Activated T-cell treated with anti-CD3 and anti-CD28 coated beads, Interleukin-2, amount 50 U/mL, for 4 hours (primary cell): Measurements from ENCODE around the gene DNMT3B. TPM values are rescaled to one million over a fixed set of nuclear protein-coding genes. Genes with fewer than 3 reads are reported as not detected.
A peak's percentile ranks its signal among the peaks of the same experiment; 100 is the strongest.

Experiments
- ATAC-seq, 2 donors: fragments of 200-7000 bp; cut with Tn5 transposase; one replicate each; pipeline ENCODE4 v1.10.0; 2021
- DNase-seq: peaks from one replicate; pipeline ENCODE4 v3.0.0-alpha.2; 2020
- H3K27me3 Mint-ChIP-seq: one replicate; pipeline ENCODE4 v1.8.0; 2021; ENCODE audit warnings: low read depth, mixed read lengths
- H3K36me3 Mint-ChIP-seq: one replicate; pipeline ENCODE4 v1.8.0; 2022; ENCODE audit warnings: mixed read lengths; ENCODE audit not compliant: insufficient read depth
- H3K4me1 Mint-ChIP-seq: one replicate; pipeline ENCODE4 v1.8.0; 2021; ENCODE audit warnings: low read depth, mixed read lengths
- H3K4me3 Mint-ChIP-seq: one replicate; pipeline ENCODE4 v1.8.0; 2021; ENCODE audit warnings: mild to moderate bottlenecking, moderate library complexity, mixed read lengths
- H3K9me3 Mint-ChIP-seq: one replicate; pipeline ENCODE4 v1.8.0; 2021; ENCODE audit warnings: mixed read lengths
- total RNA-seq, 3 donors: library from RNA; stranded (reverse); gene quantifications; one replicate each; pipeline ENCODE4 v1.2.1, GENCODE V29; 2021

Gene DNMT3B
- total RNA-seq, 3 donors from 2014 or later = 0.63 to 1.0 (median 0.63) TPM

DNA sequence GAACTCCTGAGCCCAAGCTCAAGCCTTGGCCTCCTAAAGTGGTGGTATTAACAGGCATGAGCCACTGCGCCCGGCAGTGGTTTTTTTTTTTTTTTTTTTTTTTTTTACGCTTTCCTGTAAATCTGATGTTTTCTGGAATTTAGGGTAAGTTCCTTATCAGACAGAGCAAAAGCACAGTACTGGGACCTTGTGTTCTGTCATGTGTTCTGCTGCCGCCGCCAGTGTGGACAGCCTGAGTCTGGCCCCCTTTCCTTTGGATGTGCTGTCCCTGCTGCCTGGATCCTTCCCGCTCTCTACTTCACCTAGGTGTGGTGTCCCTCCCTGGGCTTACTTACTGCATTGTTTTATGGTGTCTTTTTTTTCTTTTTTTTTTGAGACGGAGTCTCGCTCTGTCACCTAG lies 11.7 kb downstream of the DNMT3B start:
- H3K36me3 Mint-ChIP-seq = no peaks in the 10 kb centered on the region
- H3K27me3 Mint-ChIP-seq = no peaks in the 10 kb centered on the region
- no peak overlapping the region for H3K4me3 Mint-ChIP-seq
- H3K9me3 Mint-ChIP-seq = no peaks in the 10 kb centered on the region
- H3K4me1 Mint-ChIP-seq = peaks cover 24% of the 10 kb centered on the region
- ATAC-seq (no peak), DNase-seq (no peak)

DNA sequence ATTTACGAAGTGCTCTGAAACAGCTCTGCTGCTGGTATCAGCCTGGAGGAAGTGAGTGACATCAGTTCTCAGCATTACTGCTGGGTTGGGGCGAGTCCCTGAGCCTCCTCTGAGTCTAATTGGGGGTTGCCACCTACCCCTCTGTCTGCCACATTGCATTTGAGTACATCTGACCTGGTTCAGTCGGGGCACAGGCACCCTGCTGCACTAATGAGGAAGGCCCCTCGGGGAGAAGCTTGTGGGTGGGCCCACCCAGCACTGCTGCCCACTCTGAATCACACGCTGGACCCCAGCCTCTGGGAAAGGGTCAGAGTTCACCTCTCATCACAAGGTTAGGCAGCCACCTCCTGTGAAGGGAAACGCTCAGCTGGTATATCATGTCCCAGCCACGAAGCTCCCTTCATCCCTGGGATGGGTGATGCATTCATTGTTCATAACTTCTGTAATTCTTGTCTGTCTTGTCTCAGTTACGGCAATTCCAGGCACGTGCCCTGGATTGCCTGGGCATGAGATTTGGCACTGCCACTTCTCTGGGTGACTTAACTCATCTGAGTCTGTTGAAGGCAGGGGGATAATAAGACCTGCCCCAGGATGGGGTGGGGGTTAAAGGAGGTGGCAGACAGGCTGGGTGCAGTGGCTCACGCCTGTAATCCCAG lies 13.3 kb downstream of the DNMT3B start:
- ATAC-seq (no peak), DNase-seq (no peak)
- H3K36me3 Mint-ChIP-seq = no peaks in the 10 kb centered on the region
- H3K4me3 Mint-ChIP-seq = no peak overlapping the region
- H3K27me3 Mint-ChIP-seq = no peaks in the 10 kb centered on the region
- H3K4me1 Mint-ChIP-seq = peaks cover 24% of the 10 kb centered on the region
- no peaks in the 10 kb centered on the region for H3K9me3 Mint-ChIP-seq

DNA sequence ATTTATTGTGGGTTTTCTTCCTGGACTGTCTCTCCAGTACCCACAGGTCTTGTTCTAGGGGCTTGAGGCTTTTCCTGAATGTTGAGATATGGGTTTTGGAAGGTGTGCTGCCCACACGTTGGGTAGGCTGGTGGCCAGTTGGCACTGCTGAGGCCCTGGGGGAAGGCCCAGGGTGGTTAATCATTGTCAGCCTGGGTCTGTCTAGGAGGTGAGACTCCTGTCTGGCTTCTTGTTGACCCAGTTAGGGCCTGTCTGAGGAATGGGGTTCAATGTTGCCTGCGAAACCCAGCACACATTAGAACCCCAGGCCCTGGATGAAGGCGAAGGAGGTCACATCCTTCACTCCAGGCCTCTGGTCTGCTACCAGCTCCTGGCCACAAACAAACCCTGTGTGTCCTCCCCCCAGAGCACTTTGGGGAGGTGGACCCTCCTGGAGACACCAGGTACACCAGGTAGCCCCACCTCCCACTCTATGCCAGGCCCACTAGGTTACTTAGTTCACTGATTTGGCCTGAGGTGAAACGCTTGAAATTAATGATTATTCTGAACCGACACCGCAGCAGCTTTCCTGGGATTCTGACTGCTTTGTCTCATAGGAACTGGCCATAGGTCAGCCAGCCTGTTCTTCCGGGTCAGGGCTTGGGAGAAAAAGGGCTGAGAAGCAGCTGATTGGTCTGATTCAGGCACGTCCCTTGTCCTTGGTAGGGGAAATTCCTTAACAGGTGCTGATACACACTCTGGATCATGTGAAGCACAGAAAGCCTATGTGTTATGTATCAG lies 15.2 kb downstream of the DNMT3B start:
- Mint-ChIP-seq H3K4me1 (peaks cover 5% of the 10 kb centered on the region), H3K27me3 (no peaks in the 10 kb centered on the region), H3K36me3 (no peaks in the 10 kb centered on the region), H3K9me3 (no peaks in the 10 kb centered on the region), H3K4me3 (no peak overlapping the region)
- DNase-seq = no peak
- ATAC-seq = no peak

DNA sequence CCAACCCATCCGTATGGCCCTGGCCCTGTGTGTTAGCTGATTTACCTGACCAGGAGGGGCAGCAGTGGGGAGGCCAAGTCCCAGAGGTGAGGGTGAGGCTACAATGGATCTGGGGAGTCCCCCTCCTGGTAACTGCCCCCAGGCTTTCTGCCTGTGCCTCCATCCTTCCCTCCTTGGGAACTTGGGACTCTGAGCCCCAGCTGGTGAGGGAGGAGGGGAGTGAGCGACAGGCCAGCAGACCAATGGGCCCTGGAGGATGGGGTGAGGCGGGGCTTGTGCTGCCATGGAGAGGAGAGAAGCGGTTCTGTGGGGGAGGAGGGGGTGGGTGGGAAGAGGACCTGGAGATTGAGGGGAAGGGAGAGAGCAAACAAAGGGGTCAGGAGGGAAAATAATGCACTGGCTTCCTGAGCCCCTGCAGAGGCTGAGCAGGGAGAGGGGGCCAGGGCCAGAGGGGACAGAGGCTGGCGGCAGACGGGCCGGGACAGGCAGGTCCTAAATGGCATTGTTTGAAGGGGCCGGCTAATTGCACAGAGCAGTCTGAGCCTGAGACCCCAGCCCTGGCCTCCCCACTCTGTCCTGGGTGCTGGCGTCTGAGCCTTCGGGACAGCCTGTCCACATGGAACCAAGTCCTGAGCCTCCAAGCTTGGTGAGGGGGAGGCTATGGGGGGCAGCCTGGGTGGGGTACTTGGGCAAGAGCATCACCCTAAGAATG lies 17.5 kb downstream of the DNMT3B start:
- DNase-seq = no peak
- Mint-ChIP-seq H3K4me1 (peaks cover 2% of the 10 kb centered on the region), H3K4me3 (no peak overlapping the region), H3K36me3 (no peaks in the 10 kb centered on the region), H3K9me3 (no peaks in the 10 kb centered on the region), H3K27me3 (no peaks in the 10 kb centered on the region)
- no peak for ATAC-seq

DNA sequence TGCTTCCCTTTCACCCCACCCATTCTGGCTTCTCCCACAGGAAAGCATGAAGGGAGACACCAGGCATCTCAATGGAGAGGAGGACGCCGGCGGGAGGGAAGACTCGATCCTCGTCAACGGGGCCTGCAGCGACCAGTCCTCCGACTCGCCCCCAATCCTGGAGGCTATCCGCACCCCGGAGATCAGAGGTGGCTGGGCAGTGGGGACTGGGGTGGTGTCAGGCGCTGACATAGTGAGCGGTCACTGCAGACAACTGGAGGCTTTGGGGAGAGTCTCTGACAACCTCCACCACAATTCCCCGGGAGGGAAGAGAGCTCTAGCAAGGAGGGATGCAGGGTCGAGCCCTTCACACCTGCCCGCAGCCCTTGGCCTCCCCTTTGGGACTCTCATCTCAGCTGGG lies 18.1 kb downstream of the DNMT3B start:
- Mint-ChIP-seq H3K4me3 (no peak overlapping the region), H3K27me3 (no peaks in the 10 kb centered on the region), H3K36me3 (no peaks in the 10 kb centered on the region), H3K4me1 (peaks cover 2% of the 10 kb centered on the region), H3K9me3 (no peaks in the 10 kb centered on the region)
- ATAC-seq (no peak), DNase-seq (no peak)

DNA sequence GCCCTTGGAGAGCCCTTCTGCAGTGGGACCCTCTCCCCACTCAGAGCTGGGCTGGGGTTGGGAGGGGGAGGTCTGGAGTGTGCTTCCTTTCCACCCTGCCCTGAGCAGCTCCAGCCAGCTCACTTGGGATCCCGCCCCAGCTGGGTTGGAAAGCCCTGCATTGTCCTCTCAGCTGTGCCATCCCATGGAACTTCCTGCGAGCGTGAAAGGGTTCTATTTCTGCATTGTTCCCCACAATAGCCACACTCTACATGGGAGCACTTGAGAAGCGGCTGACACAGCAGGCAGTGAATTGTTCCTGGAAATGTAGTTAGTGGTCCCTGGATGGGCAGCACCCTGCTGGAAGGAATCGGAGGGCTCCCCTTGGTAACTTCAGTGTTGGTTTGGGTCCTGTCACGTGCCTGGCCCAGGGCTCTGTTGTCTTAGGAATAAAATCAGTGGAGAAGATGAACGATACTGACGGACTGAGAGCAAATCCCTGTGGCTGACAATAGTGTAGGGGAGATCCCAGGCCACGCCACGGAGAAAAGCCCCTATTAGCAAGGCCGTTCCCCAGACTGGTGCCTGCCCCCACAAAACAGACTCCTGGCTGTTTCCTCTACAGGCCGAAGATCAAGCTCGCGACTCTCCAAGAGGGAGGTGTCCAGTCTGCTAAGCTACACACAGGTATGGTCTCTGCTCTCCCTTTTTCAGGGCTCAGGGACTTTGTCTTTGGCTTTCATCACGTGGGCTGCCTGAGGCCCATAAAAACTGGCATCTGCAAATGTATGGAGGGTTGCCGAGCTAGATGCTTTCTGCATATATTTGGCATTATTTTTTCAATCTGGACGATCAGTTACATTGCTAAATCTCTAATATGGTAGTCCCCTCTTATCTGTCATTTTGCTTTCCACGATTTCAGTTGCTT lies 18.8 kb downstream of the DNMT3B start:
- ATAC-seq = no peak
- H3K4me3 Mint-ChIP-seq = no peak overlapping the region
- no peaks in the 10 kb centered on the region for H3K36me3 Mint-ChIP-seq
- no peak for DNase-seq
- H3K4me1 Mint-ChIP-seq = peaks cover 2% of the 10 kb centered on the region
- no peaks in the 10 kb centered on the region for H3K9me3 Mint-ChIP-seq
- no peaks in the 10 kb centered on the region for H3K27me3 Mint-ChIP-seq

DNA sequence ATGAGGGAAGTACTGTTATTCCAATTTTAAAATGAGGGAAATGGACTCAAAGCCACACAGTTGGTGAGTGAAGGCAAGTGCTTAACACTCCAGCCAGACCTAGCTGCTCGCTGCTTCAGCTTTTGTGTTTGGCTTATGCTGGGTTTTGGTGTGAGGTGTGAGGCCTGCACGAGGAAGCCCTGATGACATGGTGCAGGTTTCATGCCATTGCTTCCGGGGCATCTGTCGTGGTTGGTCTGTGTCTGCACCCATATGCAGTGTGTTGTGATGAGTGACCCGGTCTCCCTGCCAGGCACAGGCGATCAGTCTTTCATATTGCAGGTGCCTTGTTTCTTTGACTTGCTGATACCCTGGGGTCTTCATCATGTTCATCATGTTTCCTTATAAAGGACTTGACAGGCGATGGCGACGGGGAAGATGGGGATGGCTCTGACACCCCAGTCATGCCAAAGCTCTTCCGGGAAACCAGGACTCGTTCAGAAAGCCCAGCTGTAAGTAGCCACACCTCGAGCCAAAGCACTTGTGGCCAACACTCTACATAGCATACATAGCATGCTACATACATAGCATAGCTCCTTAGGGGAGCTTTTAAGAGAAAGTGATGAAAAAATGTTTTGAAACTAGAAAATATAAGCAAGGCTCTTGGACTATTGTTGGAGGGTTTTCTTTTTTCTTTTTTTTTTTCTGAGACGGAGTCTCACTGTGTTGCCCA lies 22.3 kb downstream of the DNMT3B start:
- no peak overlapping the region for H3K4me3 Mint-ChIP-seq
- no peaks in the 10 kb centered on the region for H3K36me3 Mint-ChIP-seq
- H3K4me1 Mint-ChIP-seq = no peaks in the 10 kb centered on the region
- no peaks in the 10 kb centered on the region for H3K9me3 Mint-ChIP-seq
- DNase-seq (no peak), ATAC-seq (no peak)
- no peaks in the 10 kb centered on the region for H3K27me3 Mint-ChIP-seq

DNA sequence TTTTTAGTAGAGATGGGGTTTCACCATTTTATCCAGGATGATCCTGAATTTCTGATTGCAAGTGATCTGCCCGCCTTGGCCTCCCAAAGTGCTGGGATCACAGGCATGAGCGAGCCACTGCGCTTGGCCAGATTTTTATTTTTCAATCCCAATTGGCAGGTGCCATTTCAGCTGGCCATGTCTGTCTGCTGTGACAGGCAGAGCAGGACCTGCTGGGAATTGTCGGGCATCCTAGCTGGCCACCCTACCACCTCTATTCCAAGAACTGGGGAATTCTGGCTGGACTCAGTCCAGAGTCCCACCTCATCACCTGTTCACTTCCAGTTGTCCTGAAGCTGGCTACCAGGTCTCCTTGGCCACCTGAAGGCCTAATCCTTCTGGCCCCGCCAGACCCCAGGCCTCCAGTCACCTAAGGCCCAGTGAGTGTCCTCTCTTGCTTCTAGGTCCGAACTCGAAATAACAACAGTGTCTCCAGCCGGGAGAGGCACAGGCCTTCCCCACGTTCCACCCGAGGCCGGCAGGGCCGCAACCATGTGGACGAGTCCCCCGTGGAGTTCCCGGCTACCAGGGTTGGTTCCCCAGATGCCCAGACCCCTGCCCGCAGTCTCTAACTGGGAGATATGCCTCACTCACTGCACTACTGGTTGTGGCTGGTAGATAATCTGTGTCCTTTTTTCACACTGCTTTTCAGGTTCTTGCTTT lies 24.0 kb downstream of the DNMT3B start:
- Mint-ChIP-seq H3K36me3 (no peaks in the 10 kb centered on the region), H3K4me1 (peaks cover 2% of the 10 kb centered on the region), H3K4me3 (no peak overlapping the region), H3K27me3 (no peaks in the 10 kb centered on the region), H3K9me3 (no peaks in the 10 kb centered on the region)
- ATAC-seq (no peak), DNase-seq (no peak)

DNA sequence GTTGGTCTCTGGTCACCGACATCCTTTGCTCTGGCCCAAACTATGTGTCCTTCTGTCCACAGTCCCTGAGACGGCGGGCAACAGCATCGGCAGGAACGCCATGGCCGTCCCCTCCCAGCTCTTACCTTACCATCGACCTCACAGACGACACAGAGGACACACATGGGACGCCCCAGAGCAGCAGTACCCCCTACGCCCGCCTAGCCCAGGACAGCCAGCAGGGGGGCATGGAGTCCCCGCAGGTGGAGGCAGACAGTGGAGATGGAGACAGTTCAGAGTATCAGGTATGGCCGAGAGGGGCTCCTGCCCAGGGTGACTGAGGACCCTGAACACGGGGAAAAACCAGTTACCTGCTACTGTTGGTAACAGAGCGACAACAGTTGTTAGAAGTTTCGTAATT lies 25.0 kb downstream of the DNMT3B start:
- Mint-ChIP-seq H3K4me3 (no peak overlapping the region), H3K36me3 (no peaks in the 10 kb centered on the region), H3K27me3 (no peaks in the 10 kb centered on the region), H3K9me3 (no peaks in the 10 kb centered on the region), H3K4me1 (peaks cover 9% of the 10 kb centered on the region)
- ATAC-seq = no peak
- DNase-seq = no peak

DNA sequence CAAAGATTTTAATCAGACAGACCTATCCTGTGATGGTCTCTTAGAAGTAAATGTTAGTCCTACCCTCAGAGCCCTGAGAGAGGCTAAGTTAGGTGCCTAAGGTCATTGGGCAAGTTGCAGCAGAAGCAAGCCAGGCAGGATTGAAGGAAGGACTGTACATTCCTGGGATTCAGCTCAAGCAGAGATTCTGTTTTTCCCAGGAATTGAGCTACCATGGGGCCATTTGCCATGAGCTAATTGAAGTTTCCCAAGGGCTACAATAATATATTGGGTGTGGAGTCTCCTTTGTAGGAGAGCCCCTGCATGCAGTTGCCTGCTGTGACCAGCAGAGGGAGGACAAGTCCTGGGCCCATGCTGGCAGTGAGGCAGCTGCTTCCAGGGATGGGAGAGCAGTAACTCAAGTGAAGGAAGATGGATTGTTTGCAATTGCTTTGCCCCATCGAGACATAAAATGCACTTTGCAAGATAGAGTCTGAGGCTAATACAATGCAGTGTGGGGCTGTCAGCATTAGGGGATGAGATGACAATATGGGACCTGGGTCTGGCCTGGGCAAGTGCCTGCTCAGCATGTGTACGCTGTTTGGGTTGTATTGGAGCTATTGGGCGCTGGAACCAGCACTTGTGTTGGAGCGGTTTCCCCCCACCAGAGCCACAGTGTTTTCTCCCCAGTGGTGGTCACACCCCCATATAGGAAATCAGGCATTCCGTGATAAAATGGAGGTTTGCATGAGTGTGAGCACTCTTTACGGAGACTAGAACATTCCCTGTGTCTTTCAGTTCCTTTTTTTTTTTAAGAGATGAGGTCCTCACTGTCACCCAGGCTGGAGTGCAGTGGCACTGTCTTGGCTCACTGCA lies 27.9 kb downstream of the DNMT3B start:
- no peak overlapping the region for H3K4me3 Mint-ChIP-seq
- no peaks in the 10 kb centered on the region for H3K9me3 Mint-ChIP-seq
- peaks cover 33% of the 10 kb centered on the region for H3K4me1 Mint-ChIP-seq
- peak; percentile 75 for ATAC-seq
- H3K27me3 Mint-ChIP-seq = no peaks in the 10 kb centered on the region
- peak; percentile 67 for DNase-seq
- no peaks in the 10 kb centered on the region for H3K36me3 Mint-ChIP-seq

DNA sequence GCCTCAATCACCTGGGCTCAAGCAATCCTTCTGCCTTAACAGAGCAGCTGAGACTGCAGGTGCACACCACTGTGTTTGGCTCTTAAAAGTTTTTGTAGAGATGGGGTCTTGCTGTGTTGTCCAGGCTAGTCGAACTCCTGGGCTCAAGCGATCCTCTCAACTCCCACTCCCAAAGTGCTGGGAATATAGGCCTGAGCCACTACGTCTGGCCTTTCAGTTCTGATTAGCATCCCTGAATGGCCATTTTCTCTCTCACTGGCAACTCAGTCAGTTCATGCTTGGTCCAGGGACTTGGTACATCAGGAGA lies 28.5 kb downstream of the DNMT3B start:
- ATAC-seq (no peak), DNase-seq (no peak)
- Mint-ChIP-seq H3K27me3 (no peaks in the 10 kb centered on the region), H3K9me3 (no peaks in the 10 kb centered on the region), H3K4me1 (peaks cover 35% of the 10 kb centered on the region), H3K36me3 (no peaks in the 10 kb centered on the region), H3K4me3 (no peak overlapping the region)

DNA sequence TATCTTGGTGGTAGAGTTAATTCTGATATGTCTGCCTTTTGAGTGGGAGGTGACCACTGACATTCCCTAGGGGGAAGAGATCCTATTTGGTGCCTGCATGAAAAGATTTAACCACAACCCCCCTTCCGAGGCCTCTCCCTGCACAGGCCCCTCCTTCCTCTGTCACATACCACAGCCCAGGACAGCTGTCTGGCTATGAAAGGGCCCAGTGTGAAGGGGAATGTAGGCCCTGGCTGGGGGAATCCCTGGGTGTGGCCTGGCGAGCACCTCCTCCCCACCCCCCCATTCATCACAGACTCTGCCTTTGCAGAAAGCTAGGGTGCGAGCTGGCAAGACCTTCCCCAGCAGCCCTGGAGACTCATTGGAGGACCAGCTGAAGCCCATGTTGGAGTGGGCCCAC lies 30.1 kb downstream of the DNMT3B start:
- H3K4me3 Mint-ChIP-seq = no peak overlapping the region
- DNase-seq = peak; percentile 20
- peaks cover 44% of the 10 kb centered on the region for H3K4me1 Mint-ChIP-seq

More for the DNA sequence above, 30.1 kb downstream of the DNMT3B start:
- H3K36me3 Mint-ChIP-seq = no peaks in the 10 kb centered on the region
- H3K9me3 Mint-ChIP-seq = no peaks in the 10 kb centered on the region
- peak; percentile 61 to 69 for ATAC-seq
- H3K27me3 Mint-ChIP-seq = no peaks in the 10 kb centered on the region
